Measurements from ENCODE around the gene ADSL.

The ADSL gene

GRCh38 chr22:40422558-40423309, 76.4 kb downstream of the ADSL start:
- in situ Hi-C loops (cut with HindIII; ENCODE audit: low pct_ligation_motif_present, low sequenced_read_pairs): no loop called here
- Histone ChIP-seq H3K27me3 (replicated peaks) (no peaks in the 10 kb centered on the region), H3K27ac (no peak overlapping the region), H3K36me3 (replicated peaks) (peaks cover 85% of the 10 kb centered on the region), H3K4me3 (ENCODE audit: low read depth, low read length) (no peak overlapping the region)
- no peak for DNase-seq
- TF ChIP-seq, protein P1, sequence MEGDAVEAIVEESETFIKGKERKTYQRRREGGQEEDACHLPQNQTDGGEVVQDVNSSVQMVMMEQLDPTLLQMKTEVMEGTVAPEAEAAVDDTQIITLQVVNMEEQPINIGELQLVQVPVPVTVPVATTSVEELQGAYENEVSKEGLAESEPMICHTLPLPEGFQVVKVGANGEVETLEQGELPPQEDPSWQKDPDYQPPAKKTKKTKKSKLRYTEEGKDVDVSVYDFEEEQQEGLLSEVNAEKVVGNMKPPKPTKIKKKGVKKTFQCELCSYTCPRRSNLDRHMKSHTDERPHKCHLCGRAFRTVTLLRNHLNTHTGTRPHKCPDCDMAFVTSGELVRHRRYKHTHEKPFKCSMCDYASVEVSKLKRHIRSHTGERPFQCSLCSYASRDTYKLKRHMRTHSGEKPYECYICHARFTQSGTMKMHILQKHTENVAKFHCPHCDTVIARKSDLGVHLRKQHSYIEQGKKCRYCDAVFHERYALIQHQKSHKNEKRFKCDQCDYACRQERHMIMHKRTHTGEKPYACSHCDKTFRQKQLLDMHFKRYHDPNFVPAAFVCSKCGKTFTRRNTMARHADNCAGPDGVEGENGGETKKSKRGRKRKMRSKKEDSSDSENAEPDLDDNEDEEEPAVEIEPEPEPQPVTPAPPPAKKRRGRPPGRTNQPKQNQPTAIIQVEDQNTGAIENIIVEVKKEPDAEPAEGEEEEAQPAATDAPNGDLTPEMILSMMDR (IDR thresholded peaks at IDR 0.05; ENCODE audit: low read depth, low read length, missing control alignments): no peak

DNA sequence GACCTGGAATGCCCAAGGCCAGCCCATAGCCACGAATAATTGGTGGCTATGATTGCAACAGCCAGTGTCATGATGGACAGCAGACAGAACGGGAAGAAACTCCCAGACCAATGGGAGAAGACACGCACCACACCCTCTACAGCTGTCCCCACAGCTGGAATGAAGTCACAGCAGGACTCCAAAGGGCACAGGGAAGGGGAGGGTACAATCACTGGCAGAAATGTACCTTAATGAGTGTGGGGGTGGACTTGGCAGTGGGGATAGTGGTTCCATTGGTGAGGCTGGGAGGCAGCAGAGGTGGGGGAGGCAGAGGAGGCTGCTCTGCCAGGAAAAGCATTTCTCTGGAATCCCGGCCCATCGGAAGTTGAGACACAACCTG, 77.0 kb downstream of the ADSL start:
- in situ Hi-C loops (cut with HindIII; ENCODE audit: low pct_ligation_motif_present, low sequenced_read_pairs): no loop called here
- TF ChIP-seq, protein P1 (IDR thresholded peaks at IDR 0.05; ENCODE audit: low read depth, low read length, missing control alignments): no peak
- Histone ChIP-seq H3K4me3 (ENCODE audit: low read depth, low read length) (no peak overlapping the region), H3K27me3 (replicated peaks) (no peaks in the 10 kb centered on the region), H3K36me3 (replicated peaks) (peaks cover 79% of the 10 kb centered on the region), H3K27ac (no peak overlapping the region)
- DNase-seq: no peak

DNA sequence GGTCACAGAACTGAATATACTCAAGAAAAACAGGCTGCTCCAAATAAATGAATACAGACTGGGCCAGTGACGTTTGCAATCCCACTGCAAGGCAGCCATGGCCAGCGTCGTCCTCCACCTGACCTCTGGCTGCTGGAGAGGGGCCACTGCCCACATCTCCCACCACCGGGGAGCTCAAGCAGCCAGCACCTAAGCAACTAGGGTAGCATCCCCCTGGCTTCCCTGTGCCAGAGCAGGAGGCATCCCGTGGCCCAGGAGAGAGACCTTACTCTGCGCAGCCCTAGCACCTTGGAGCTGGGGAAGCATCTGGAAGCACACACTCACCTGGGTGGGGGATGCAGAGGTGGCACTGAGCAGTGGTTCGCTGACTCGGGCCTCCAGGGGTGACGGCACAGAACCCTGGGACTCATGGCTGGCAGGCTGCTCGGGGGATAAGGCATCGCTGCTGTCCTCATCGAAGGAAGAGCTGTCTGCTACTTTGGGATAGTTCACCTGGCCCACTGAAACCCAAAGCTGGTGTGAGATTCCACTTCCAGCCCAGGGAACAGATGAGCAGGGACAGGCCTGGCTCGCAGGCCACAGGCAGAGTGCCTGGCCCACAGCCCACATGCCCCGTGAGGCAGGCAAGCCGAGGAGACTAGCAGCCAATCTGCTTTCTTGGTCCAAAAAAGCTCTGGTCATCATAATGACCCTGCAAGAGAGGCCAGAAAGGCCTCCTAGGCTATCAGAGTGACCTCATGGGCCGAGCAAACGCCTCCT, 77.8 kb downstream of the ADSL start:
- in situ Hi-C loops (cut with HindIII; ENCODE audit: low pct_ligation_motif_present, low sequenced_read_pairs): no loop called here
- Histone ChIP-seq H3K4me3 (ENCODE audit: low read depth, low read length) (no peak overlapping the region), H3K36me3 (replicated peaks) (peaks cover 77% of the 10 kb centered on the region), H3K27me3 (replicated peaks) (no peaks in the 10 kb centered on the region), H3K27ac (no peak overlapping the region)
- TF ChIP-seq, protein P1 (IDR thresholded peaks at IDR 0.05; ENCODE audit: low read depth, low read length, missing control alignments): no peak
- DNase-seq: no peak

GRCh38 chr22:40425082-40425481, 78.8 kb downstream of the ADSL start:
- in situ Hi-C loops (cut with HindIII; ENCODE audit: low pct_ligation_motif_present, low sequenced_read_pairs): no loop called here
- Histone ChIP-seq H3K27ac (no peak overlapping the region), H3K36me3 (replicated peaks) (peaks cover 74% of the 10 kb centered on the region), H3K4me3 (ENCODE audit: low read depth, low read length) (no peak overlapping the region), H3K27me3 (replicated peaks) (no peaks in the 10 kb centered on the region)
- TF ChIP-seq, protein P1 (IDR thresholded peaks at IDR 0.05; ENCODE audit: low read depth, low read length, missing control alignments): no peak
- no peak for DNase-seq

- no peak for DNase-seq
- in situ Hi-C loops (cut with HindIII; ENCODE audit: low pct_ligation_motif_present, low sequenced_read_pairs): no loop called here
- Histone ChIP-seq H3K27me3 (replicated peaks) (no peaks in the 10 kb centered on the region), H3K36me3 (replicated peaks) (peaks cover 67% of the 10 kb centered on the region), H3K4me3 (ENCODE audit: low read depth, low read length) (no peak overlapping the region), H3K27ac (no peak overlapping the region)
- TF ChIP-seq, protein P1 (IDR thresholded peaks at IDR 0.05; ENCODE audit: low read depth, low read length, missing control alignments): no peak
Observed at GRCh38 chr22:40426594-40427333, 80.5 kb downstream of the ADSL start.
